ENCODE results near the gene STAT5B. TPM values are rescaled to one million over a fixed set of nuclear protein-coding genes. Genes with fewer than 3 reads are reported as not detected.
A peak's percentile ranks its signal among the peaks of the same experiment; 100 is the strongest.

STAT5B gene
- total and polyA plus RNA-seq, 2 of the 13 experiments (the other 11 are each of a cell fraction or from before 2014, with no cell fraction given) = 21.0 to 42.8 TPM

GRCh38 chr17:42248351-42249179 lies 27.6 kb downstream of the STAT5B start (continued):
- TF ChIP-seq ZNF407 (CRISPR knock-in tag; IDR thresholded peaks at IDR 0.05; ENCODE audit: not compliant biosample characterization) = peak; percentile 10
- TF ChIP-seq RCOR2 (CRISPR knock-in tag; IDR thresholded peaks at IDR 0.05) = peak; percentile 61; the same call in 1 of the 2 replicates
- TF ChIP-seq, protein P1, sequence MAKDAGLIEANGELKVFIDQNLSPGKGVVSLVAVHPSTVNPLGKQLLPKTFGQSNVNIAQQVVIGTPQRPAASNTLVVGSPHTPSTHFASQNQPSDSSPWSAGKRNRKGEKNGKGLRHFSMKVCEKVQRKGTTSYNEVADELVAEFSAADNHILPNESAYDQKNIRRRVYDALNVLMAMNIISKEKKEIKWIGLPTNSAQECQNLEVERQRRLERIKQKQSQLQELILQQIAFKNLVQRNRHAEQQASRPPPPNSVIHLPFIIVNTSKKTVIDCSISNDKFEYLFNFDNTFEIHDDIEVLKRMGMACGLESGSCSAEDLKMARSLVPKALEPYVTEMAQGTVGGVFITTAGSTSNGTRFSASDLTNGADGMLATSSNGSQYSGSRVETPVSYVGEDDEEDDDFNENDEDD (CRISPR knock-in tag; IDR thresholded peaks at IDR 0.05; ENCODE audit: borderline replicate concordance) = peak; percentile 58; the same call in 1 of the 2 replicates
- TF ChIP-seq KAT7 (CRISPR knock-in tag; IDR thresholded peaks at IDR 0.05; ENCODE audit: borderline replicate concordance) = 0 out of 2 replicates have a peak, but pooled peaks have one; percentile 31
- no peak for TF ChIP-seq ZNF550 (CRISPR knock-in tag; IDR thresholded peaks at IDR 0.05; ENCODE audit: borderline replicate concordance)
- peak; percentile 69; the same call in 1 of the 2 replicates for TF ChIP-seq TARDBP (CRISPR knock-in tag; IDR thresholded peaks at IDR 0.05)
- 0 out of 2 replicates have a peak, but pooled peaks have one; percentile 23 for TF ChIP-seq RELA (CRISPR knock-in tag; IDR thresholded peaks at IDR 0.05)
- no peak for TF ChIP-seq SMARCE1 (IDR thresholded peaks at IDR 0.05; ENCODE audit: borderline replicate concordance)
- TF ChIP-seq, protein P2, sequence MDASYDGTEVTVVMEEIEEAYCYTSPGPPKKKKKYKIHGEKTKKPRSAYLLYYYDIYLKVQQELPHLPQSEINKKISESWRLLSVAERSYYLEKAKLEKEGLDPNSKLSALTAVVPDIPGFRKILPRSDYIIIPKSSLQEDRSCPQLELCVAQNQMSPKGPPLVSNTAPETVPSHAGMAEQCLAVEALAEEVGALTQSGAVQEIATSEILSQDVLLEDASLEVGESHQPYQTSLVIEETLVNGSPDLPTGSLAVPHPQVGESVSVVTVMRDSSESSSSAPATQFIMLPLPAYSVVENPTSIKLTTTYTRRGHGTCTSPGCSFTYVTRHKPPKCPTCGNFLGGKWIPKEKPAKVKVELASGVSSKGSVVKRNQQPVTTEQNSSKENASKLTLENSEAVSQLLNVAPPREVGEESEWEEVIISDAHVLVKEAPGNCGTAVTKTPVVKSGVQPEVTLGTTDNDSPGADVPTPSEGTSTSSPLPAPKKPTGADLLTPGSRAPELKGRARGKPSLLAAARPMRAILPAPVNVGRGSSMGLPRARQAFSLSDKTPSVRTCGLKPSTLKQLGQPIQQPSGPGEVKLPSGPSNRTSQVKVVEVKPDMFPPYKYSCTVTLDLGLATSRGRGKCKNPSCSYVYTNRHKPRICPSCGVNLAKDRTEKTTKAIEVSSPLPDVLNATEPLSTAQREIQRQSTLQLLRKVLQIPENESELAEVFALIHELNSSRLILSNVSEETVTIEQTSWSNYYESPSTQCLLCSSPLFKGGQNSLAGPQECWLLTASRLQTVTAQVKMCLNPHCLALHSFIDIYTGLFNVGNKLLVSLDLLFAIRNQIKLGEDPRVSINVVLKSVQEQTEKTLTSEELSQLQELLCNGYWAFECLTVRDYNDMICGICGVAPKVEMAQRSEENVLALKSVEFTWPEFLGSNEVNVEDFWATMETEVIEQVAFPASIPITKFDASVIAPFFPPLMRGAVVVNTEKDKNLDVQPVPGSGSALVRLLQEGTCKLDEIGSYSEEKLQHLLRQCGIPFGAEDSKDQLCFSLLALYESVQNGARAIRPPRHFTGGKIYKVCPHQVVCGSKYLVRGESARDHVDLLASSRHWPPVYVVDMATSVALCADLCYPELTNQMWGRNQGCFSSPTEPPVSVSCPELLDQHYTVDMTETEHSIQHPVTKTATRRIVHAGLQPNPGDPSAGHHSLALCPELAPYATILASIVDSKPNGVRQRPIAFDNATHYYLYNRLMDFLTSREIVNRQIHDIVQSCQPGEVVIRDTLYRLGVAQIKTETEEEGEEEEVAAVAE (CRISPR knock-in tag; IDR thresholded peaks at IDR 0.05; ENCODE audit: borderline replicate concordance) = 0 out of 2 replicates have a peak, but pooled peaks have one; percentile 37
- TF ChIP-seq ZC3H4 (CRISPR knock-in tag; IDR thresholded peaks at IDR 0.05; ENCODE audit: borderline replicate concordance) = no peak
- no peak for TF ChIP-seq REPIN1 (CRISPR knock-in tag; IDR thresholded peaks at IDR 0.05; ENCODE audit: borderline replicate concordance, low read depth)
- TF ChIP-seq ZSCAN21 (CRISPR knock-in tag; IDR thresholded peaks at IDR 0.05; ENCODE audit: borderline replicate concordance) = no peak
- TF ChIP-seq NCOR1 (IDR thresholded peaks at IDR 0.05; ENCODE audit: borderline replicate concordance, low read length) = no peak
- no peak for TF ChIP-seq ZNF879 (CRISPR knock-in tag; IDR thresholded peaks at IDR 0.05)
- peak; percentile 16; the same call in 1 of the 2 replicates for TF ChIP-seq SMC3 (IDR thresholded peaks at IDR 0.05; ENCODE audit: low read length)
